Caco-2 (cell line): Measurements from ENCODE around the gene PRIM1. TPM values are rescaled to one million over a fixed set of nuclear protein-coding genes. Genes with fewer than 3 reads are reported as not detected.

ENCODE experiments used
- total RNA-seq: library from RNA; stranded (reverse); gene quantifications from 2 replicates; pipeline ENCODE4 v1.2.3, GENCODE V29; 2022

Gene PRIM1
- total RNA-seq, 1 experiment from 2014 or later: 38.0 TPM

Other genes with a start within 250 kb of the PRIM1 start
- gene RBMS2, start 230.5 kb downstream of the PRIM1 start, total RNA-seq: 32.5 and 39.5 TPM in 2 replicates
- gene BAZ2A, start 122.0 kb downstream of the PRIM1 start, total RNA-seq: 97.2 and 104 TPM in 2 replicates
- gene ATP5F1B, start 106.3 kb downstream of the PRIM1 start, total RNA-seq: 740 and 781 TPM in 2 replicates
- 241 and 242 TPM in 2 replicates for gene PTGES3, start 64.0 kb downstream of the PRIM1 start, total RNA-seq
- gene NACA, start 27.0 kb downstream of the PRIM1 start, total RNA-seq: 784 and 804 TPM in 2 replicates
- 1.6 and 2.5 TPM in 2 replicates for gene HSD17B6, start 11.0 kb upstream of the PRIM1 start, total RNA-seq
- gene SDR9C7, start 182.1 kb upstream of the PRIM1 start, total RNA-seq: not detected in 2 replicates
- 0.39 and 0.53 TPM in 2 replicates for gene RDH16, start 205.3 kb upstream of the PRIM1 start, total RNA-seq